WTC11 (cell line): ENCODE measurements around the gene RAP2C. TPM values are rescaled to one million over a fixed set of nuclear protein-coding genes. Genes with fewer than 3 reads are reported as not detected.
A peak's percentile ranks its signal among the peaks of the same experiment; 100 is the strongest.

Source experiments
- ATAC-seq: fragments of 200-7000 bp; cut with Tn5 transposase; 2 replicates; pipeline ENCODE4 v1.10.0; 2021; ENCODE audit warnings: mild to moderate bottlenecking, moderate library complexity
- CTCF ChIA-PET: fragments of 300-600 bp; sonication (Branson Sonifier 250); formaldehyde crosslinking; loops from one replicate; lab custom pipeline; 2021; ENCODE audit warnings: antibody characterized with exemption; lab: Charles Lee
- POLR2A ChIA-PET: fragments of 350-600 bp; sonication (Branson Sonifier 250); formaldehyde crosslinking; loops from one replicate; lab custom pipeline; 2021; ENCODE audit warnings: antibody characterized with exemption; lab: Charles Lee
- DNase-seq: peaks from one replicate; pipeline ENCODE4 v3.0.0; 2021; ENCODE audit warnings: low spot score
- H3K27ac Mint-ChIP-seq: 2 replicates; pipeline ENCODE4 v1.8.0; 2021; ENCODE audit warnings: mixed read lengths
- H3K27me3 Mint-ChIP-seq: 2 replicates; pipeline ENCODE4 v1.8.0; 2021; ENCODE audit warnings: low read depth, mild to moderate bottlenecking, moderate library complexity, mixed read lengths
- H3K36me3 Mint-ChIP-seq: 2 replicates; pipeline ENCODE4 v1.8.0; 2021; ENCODE audit warnings: mixed read lengths
- H3K4me1 Mint-ChIP-seq: 2 replicates; pipeline ENCODE4 v1.8.0; 2022; ENCODE audit warnings: mixed read lengths
- H3K4me3 Mint-ChIP-seq: 2 replicates; pipeline ENCODE4 v1.8.0; 2021; ENCODE audit warnings: mild to moderate bottlenecking, moderate library complexity, mixed read lengths
- H3K9me3 Mint-ChIP-seq: 2 replicates; pipeline ENCODE4 v1.8.0; 2021; ENCODE audit warnings: mixed read lengths
- ATF2 ChIP-seq: sonication (generic); formaldehyde crosslinking; IDR thresholded peaks from 2 replicates; pipeline ENCODE4 v1.8.1; 2022; ENCODE audit warnings: low read depth, missing genetic modification reagents, borderline replicate concordance
- ATF3 ChIP-seq: sonication (generic); formaldehyde crosslinking; conservative IDR thresholded peaks from 2 replicates; pipeline ENCODE4 v1.8.1; 2022; ENCODE audit warnings: mild to moderate bottlenecking, missing genetic modification reagents
- ELF4 ChIP-seq: sonication (generic); formaldehyde crosslinking; IDR thresholded peaks from 2 replicates; pipeline ENCODE4 v1.8.1; 2022; ENCODE audit warnings: low read depth, mild to moderate bottlenecking, moderate library complexity, missing genetic modification reagents
- ETV6 ChIP-seq: sonication (generic); formaldehyde crosslinking; IDR thresholded peaks from 2 replicates; pipeline ENCODE4 v1.8.1; 2022; ENCODE audit warnings: mild to moderate bottlenecking, missing genetic modification reagents
- GRHL2 ChIP-seq: fragments of 250-450 bp; sonication (Bioruptor Pico); IDR thresholded peaks from 2 replicates; pipeline ENCODE4 v1.8.0; 2022; ENCODE audit warnings: mild to moderate bottlenecking, moderate library complexity; ENCODE audit not compliant: insufficient replicate concordance, severe bottlenecking
- IRF2 ChIP-seq: sonication (generic); formaldehyde crosslinking; IDR thresholded peaks from 2 replicates; pipeline ENCODE4 v1.8.0; 2022; ENCODE audit warnings: low read depth, missing genetic modification reagents, borderline replicate concordance
- JUN ChIP-seq: sonication (generic); formaldehyde crosslinking; IDR thresholded peaks from 2 replicates; pipeline ENCODE4 v1.8.0; 2023; ENCODE audit warnings: mild to moderate bottlenecking, missing genetic modification reagents
- MAX ChIP-seq: sonication (generic); formaldehyde crosslinking; IDR thresholded peaks from 2 replicates; pipeline ENCODE4 v1.8.0; 2022; ENCODE audit warnings: mild to moderate bottlenecking, missing genetic modification reagents
- NR3C1 ChIP-seq: sonication (generic); formaldehyde crosslinking; conservative IDR thresholded peaks from 2 replicates; pipeline ENCODE4 v1.8.1; 2023; ENCODE audit warnings: low read depth, mild to moderate bottlenecking, missing genetic modification reagents
- OVOL2 ChIP-seq: fragments of 250-450 bp; sonication (Bioruptor Pico); IDR thresholded peaks from 2 replicates; pipeline ENCODE4 v1.9.0; 2021; ENCODE audit warnings: mild to moderate bottlenecking, borderline replicate concordance
- RORB ChIP-seq: fragments of 250-450 bp; sonication (Bioruptor Pico); IDR thresholded peaks from 2 replicates; pipeline ENCODE4 v1.9.0; 2021; ENCODE audit warnings: mild to moderate bottlenecking
- SP1 ChIP-seq: sonication (generic); formaldehyde crosslinking; conservative IDR thresholded peaks from 2 replicates; pipeline ENCODE4 v1.8.1; 2022; ENCODE audit warnings: missing genetic modification reagents
- ZBTB43 ChIP-seq: sonication (generic); formaldehyde crosslinking; IDR thresholded peaks from 2 replicates; pipeline ENCODE4 v1.8.1; 2023; ENCODE audit warnings: mild to moderate bottlenecking, missing genetic modification reagents
- ZNF138 ChIP-seq: sonication (generic); formaldehyde crosslinking; conservative IDR thresholded peaks from 2 replicates; pipeline ENCODE4 v1.8.1; 2022; ENCODE audit warnings: mild to moderate bottlenecking, moderate library complexity, missing genetic modification reagents
- ZNF416 ChIP-seq: fragments of 250-450 bp; sonication (Bioruptor Pico); IDR thresholded peaks from 2 replicates; pipeline ENCODE4 v1.9.0; 2021; ENCODE audit warnings: mild to moderate bottlenecking, inconsistent platforms
- total RNA-seq: library from RNA; stranded (reverse); gene quantifications from 3 replicates; pipeline ENCODE4 v1.2.3, GENCODE V29; 2021
- TF ChIP-seq, protein P1 (sequence below): sonication (generic); formaldehyde crosslinking; IDR thresholded peaks from 2 replicates; pipeline ENCODE4 v1.8.0; 2022; ENCODE audit warnings: missing genetic modification reagents
- TF ChIP-seq, protein P2 (sequence below): sonication (generic); formaldehyde crosslinking; IDR thresholded peaks from 2 replicates; pipeline ENCODE4 v1.8.0; 2023; ENCODE audit warnings: mild to moderate bottlenecking, missing genetic modification reagents
- TF ChIP-seq, protein P3 (sequence below): fragments of 200-600 bp; IDR thresholded peaks from 2 replicates; pipeline ENCODE4 v1.8.0; 2022; ENCODE audit warnings: antibody characterized with exemption

Gene RAP2C
- total RNA-seq, 1 experiment from 2014 or later = 25.0 TPM

- ATAC-seq = peak; percentile 66
- ChIA-PET POLR2A (interaction anchor here (0.7 to 1.5 kb wide), 2 partner anchors 387 to 413 kb away, joined by 3 to 4 read pairs; no protein-coding TSS in a partner anchor), CTCF (interaction anchor here (1.5 to 4.9 kb wide), 5 partner anchors 47 to 396 kb away, joined by 3 to 113 read pairs (median 13); no protein-coding TSS in a partner anchor)
- TF ChIP-seq MAX (CRISPR knock-in tag) (0 out of 2 replicates have a peak, but pooled peaks have one; percentile 14), NR3C1 (CRISPR knock-in tag) (no peak), IRF2 (no peak), SP1 (CRISPR knock-in tag) (0 out of 2 replicates have a peak, but pooled peaks have one; percentile 24), ZNF416 (CRISPR knock-in tag) (no peak)
- TF ChIP-seq, protein P1, sequence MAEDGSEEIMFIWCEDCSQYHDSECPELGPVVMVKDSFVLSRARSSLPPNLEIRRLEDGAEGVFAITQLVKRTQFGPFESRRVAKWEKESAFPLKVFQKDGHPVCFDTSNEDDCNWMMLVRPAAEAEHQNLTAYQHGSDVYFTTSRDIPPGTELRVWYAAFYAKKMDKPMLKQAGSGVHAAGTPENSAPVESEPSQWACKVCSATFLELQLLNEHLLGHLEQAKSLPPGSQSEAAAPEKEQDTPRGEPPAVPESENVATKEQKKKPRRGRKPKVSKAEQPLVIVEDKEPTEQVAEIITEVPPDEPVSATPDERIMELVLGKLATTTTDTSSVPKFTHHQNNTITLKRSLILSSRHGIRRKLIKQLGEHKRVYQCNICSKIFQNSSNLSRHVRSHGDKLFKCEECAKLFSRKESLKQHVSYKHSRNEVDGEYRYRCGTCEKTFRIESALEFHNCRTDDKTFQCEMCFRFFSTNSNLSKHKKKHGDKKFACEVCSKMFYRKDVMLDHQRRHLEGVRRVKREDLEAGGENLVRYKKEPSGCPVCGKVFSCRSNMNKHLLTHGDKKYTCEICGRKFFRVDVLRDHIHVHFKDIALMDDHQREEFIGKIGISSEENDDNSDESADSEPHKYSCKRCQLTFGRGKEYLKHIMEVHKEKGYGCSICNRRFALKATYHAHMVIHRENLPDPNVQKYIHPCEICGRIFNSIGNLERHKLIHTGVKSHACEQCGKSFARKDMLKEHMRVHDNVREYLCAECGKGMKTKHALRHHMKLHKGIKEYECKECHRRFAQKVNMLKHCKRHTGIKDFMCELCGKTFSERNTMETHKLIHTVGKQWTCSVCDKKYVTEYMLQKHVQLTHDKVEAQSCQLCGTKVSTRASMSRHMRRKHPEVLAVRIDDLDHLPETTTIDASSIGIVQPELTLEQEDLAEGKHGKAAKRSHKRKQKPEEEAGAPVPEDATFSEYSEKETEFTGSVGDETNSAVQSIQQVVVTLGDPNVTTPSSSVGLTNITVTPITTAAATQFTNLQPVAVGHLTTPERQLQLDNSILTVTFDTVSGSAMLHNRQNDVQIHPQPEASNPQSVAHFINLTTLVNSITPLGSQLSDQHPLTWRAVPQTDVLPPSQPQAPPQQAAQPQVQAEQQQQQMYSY (CRISPR knock-in tag) = no peak
- Mint-ChIP-seq H3K9me3 (no peaks in the 10 kb centered on the region), H3K36me3 (peaks cover 5% of the 10 kb centered on the region; the same call in 1 of the 2 replicates), H3K27me3 (no peaks in the 10 kb centered on the region), H3K4me3 (peak overlapping the region; percentile 76), H3K27ac (peak overlapping the region; percentile 89), H3K4me1 (peaks cover 15% of the 10 kb centered on the region)
- peak; percentile 75 for DNase-seq
Observed at GRCh38 chrX:132218100-132218812, 991 bp downstream of the RAP2C start.

- peaks cover 6% of the 10 kb centered on the region for H3K36me3 Mint-ChIP-seq
- peak overlapping the region; percentile 87 for H3K27ac Mint-ChIP-seq
- CTCF ChIA-PET = interaction anchor here (1.2 to 4.9 kb wide), 4 partner anchors 46 to 397 kb away, joined by 3 to 113 read pairs (median 8); no protein-coding TSS in a partner anchor
- DNase-seq = peak; percentile 58
- H3K4me1 Mint-ChIP-seq = peaks cover 15% of the 10 kb centered on the region
- peak overlapping the region; percentile 89 for H3K4me3 Mint-ChIP-seq
- POLR2A ChIA-PET = interaction anchor here (0.7 kb wide), 1 partner anchor 387 kb away, joined by 4 read pairs; no protein-coding TSS in a partner anchor
- H3K9me3 Mint-ChIP-seq = no peaks in the 10 kb centered on the region
- TF ChIP-seq ATF3 (CRISPR knock-in tag) = no peak
- TF ChIP-seq, protein P2, sequence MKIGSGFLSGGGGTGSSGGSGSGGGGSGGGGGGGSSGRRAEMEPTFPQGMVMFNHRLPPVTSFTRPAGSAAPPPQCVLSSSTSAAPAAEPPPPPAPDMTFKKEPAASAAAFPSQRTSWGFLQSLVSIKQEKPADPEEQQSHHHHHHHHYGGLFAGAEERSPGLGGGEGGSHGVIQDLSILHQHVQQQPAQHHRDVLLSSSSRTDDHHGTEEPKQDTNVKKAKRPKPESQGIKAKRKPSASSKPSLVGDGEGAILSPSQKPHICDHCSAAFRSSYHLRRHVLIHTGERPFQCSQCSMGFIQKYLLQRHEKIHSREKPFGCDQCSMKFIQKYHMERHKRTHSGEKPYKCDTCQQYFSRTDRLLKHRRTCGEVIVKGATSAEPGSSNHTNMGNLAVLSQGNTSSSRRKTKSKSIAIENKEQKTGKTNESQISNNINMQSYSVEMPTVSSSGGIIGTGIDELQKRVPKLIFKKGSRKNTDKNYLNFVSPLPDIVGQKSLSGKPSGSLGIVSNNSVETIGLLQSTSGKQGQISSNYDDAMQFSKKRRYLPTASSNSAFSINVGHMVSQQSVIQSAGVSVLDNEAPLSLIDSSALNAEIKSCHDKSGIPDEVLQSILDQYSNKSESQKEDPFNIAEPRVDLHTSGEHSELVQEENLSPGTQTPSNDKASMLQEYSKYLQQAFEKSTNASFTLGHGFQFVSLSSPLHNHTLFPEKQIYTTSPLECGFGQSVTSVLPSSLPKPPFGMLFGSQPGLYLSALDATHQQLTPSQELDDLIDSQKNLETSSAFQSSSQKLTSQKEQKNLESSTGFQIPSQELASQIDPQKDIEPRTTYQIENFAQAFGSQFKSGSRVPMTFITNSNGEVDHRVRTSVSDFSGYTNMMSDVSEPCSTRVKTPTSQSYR (CRISPR knock-in tag) = 0 out of 2 replicates have a peak, but pooled peaks have one; percentile 41
- peak; percentile 43; the same call in 1 of the 2 replicates for TF ChIP-seq ETV6 (CRISPR knock-in tag)
- TF ChIP-seq, protein P3, sequence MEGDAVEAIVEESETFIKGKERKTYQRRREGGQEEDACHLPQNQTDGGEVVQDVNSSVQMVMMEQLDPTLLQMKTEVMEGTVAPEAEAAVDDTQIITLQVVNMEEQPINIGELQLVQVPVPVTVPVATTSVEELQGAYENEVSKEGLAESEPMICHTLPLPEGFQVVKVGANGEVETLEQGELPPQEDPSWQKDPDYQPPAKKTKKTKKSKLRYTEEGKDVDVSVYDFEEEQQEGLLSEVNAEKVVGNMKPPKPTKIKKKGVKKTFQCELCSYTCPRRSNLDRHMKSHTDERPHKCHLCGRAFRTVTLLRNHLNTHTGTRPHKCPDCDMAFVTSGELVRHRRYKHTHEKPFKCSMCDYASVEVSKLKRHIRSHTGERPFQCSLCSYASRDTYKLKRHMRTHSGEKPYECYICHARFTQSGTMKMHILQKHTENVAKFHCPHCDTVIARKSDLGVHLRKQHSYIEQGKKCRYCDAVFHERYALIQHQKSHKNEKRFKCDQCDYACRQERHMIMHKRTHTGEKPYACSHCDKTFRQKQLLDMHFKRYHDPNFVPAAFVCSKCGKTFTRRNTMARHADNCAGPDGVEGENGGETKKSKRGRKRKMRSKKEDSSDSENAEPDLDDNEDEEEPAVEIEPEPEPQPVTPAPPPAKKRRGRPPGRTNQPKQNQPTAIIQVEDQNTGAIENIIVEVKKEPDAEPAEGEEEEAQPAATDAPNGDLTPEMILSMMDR = no peak
- no peak for TF ChIP-seq RORB
- no peak for TF ChIP-seq ZBTB43 (CRISPR knock-in tag)
- no peak for TF ChIP-seq OVOL2
- TF ChIP-seq ZNF138 (CRISPR knock-in tag) = no peak
- TF ChIP-seq GRHL2 (CRISPR knock-in tag) = no peak
- no peak for TF ChIP-seq ATF2 (CRISPR knock-in tag)
- no peak for TF ChIP-seq ELF4 (CRISPR knock-in tag)
- TF ChIP-seq JUN (CRISPR knock-in tag) = no peak
- H3K27me3 Mint-ChIP-seq = no peaks in the 10 kb centered on the region
- ATAC-seq = peak; percentile 78
Observed at GRCh38 chrX:132217203-132218073, 1.8 kb downstream of the RAP2C start.
